Epithelial cell of proximal tubule (primary cell): ENCODE results near the gene DNASE2B. TPM values are rescaled to one million over a fixed set of nuclear protein-coding genes. Genes with fewer than 3 reads are reported as not detected.
A peak's percentile ranks its signal among the peaks of the same experiment; 100 is the strongest.

Experiments used
- DNase-seq: peaks from one replicate; pipeline ENCODE4 v3.0.0-alpha.2; 2011; ENCODE audit warnings: low read depth
- H3K4me3 ChIP-seq: 2 replicates; pipeline ENCODE4 v1.5.1; 2011; ENCODE audit warnings: low read depth, mild to moderate bottlenecking, low read length
- CTCF ChIP-seq: conservative IDR thresholded peaks from 2 replicates; pipeline ENCODE4 v1.5.1; 2012; ENCODE audit warnings: low read depth, mild to moderate bottlenecking, low read length
- total RNA-seq: library from RNA; depleted of rRNA; stranded (reverse); fragments of >200 nt; gene quantifications from 2 replicates; pipeline ENCODE4 v1.2.3, GENCODE V29; 2015

The DNASE2B gene
- total RNA-seq, 1 donor from 2014 or later: not detected

DNA sequence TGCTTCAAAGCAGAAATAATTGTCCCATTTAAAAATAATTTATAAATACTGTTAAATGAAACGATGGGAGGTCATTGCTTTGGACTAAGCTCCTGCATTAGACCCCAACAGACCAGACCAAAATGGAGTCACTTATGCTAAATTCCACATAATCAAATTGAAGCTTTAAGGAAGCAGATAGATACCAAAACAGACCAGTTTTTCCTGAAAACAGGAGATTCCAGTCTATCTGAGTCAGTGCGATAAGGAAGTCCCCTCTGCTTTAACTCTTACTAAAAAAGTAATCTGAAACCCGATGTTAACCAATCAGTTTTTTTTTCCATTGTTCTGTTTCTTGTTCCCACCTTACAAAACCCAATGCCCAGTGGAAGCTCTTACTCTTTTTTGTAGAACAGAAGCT lies 16.2 kb upstream of the DNASE2B start:
- H3K4me3 ChIP-seq: no peak overlapping the region
- no peak for DNase-seq
- TF ChIP-seq CTCF: no peak

DNA sequence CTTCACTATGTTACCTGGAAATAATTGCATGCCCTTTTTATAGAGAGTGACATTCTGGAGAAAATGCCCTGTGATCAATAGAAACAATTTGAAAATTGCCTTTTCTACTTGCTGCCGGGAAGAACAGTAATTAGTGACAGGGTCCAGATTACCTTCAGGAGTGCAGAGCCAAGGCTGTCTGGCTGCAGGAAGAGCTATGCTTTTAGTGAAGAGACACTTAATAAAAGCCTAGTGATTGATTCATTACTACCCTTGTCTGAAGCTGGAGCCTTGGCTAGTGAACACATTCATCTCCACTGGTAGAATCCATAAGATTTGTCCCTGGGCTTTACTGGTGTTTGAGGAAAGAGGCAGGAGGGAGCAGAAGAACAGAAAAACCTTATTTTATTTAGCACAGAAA lies 12.9 kb upstream of the DNASE2B start:
- H3K4me3 ChIP-seq: no peak overlapping the region
- no peak for TF ChIP-seq CTCF

GRCh38 chr1:84386716-84387479 lies 11.4 kb upstream of the DNASE2B start:
- DNase-seq: no peak
- H3K4me3 ChIP-seq: no peak overlapping the region
- no peak for TF ChIP-seq CTCF

More for the DNA sequence above, 12.9 kb upstream of the DNASE2B start:
- DNase-seq: no peak

- H3K4me3 ChIP-seq: no peak overlapping the region
- DNase-seq: no peak
- peak; percentile 31 for TF ChIP-seq CTCF
Measured at GRCh38 chr1:84387480-84388163, 10.7 kb upstream of the DNASE2B start.

DNA sequence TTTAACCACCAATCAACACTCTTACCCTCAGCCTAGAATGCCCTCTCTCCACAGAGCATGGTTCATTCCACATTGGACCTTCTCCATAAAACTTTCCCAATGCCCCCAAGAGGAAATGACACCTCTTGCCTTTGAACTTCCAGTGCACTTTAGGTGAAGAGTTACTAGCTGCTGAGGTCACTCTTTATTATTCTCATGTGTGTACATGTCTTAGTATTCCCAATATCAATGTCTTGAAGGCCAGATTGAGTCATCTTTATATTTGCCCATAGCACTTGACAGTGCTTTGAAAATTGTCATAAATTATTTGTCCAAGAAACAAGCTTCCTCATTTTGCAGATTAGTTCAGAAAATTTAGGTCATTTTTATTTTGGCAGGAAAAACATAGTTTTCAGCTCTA lies 8.1 kb upstream of the DNASE2B start:
- no peak for DNase-seq
- TF ChIP-seq CTCF: no peak
- H3K4me3 ChIP-seq: no peak overlapping the region

- DNase-seq: no peak
- TF ChIP-seq CTCF: no peak
- H3K4me3 ChIP-seq: no peak overlapping the region
Measured at GRCh38 chr1:84401156-84401555, 2.9 kb downstream of the DNASE2B start.
